SK-N-SH (cell line): ENCODE measurements around the gene KCNIP4. TPM values are rescaled to one million over a fixed set of nuclear protein-coding genes. Genes with fewer than 3 reads are reported as not detected.

ENCODE experiments used
- CTCF ChIA-PET: fragments of 300-600, 350-600 bp; formaldehyde crosslinking; extraction: SDS; loops from one replicate; lab custom pipeline; 2021; lab: Yijun Ruan, JAX
- POLR2A ChIA-PET: fragments of 350-600 bp; sonication (Branson Sonifier 250); formaldehyde crosslinking; extraction: SDS; loops from one replicate; lab custom pipeline; 2020; ENCODE audit warnings: antibody characterized with exemption, inconsistent platforms; lab: Yijun Ruan, JAX
- DNase-seq: peaks from one replicate; pipeline ENCODE4 v3.0.0; 2012
- H2AFZ ChIP-seq: fragments of 200-600 bp; sonication (generic); 2 replicates; pipeline ENCODE4 v1.8.1; 2016; ENCODE audit warnings: antibody characterized with exemption, mild to moderate bottlenecking, low read depth
- H3F3A ChIP-seq: fragments of 200-600 bp; sonication (generic); replicated peaks from 2 replicates; pipeline ENCODE3; 2016; ENCODE audit warnings: antibody characterized with exemption, mild to moderate bottlenecking; ENCODE audit not compliant: insufficient read depth
- H3K27ac ChIP-seq, 2 experiments: fragments of 200-500 bp in 1 of 2; fragments of 200-600 bp in 1 of 2; sonication (Bioruptor generic) in 1 of 2; sonication (generic), shearing (Covaris generic) in 1 of 2; 2 replicates each; pipeline versions ENCODE4 v1.5.1 to v1.6.1; 2014 to 2016; ENCODE audit warnings: low read depth in 2 of 2, inconsistent platforms in 1 of 2, low read length in 1 of 2, mild to moderate bottlenecking in 1 of 2, mixed read lengths in 1 of 2
- H3K27me3 ChIP-seq: fragments of 200-600 bp; sonication (generic), shearing (Covaris generic); 2 replicates; pipeline ENCODE4 v1.6.1; 2016; ENCODE audit warnings: mixed run types; ENCODE audit not compliant: insufficient read depth
- H3K36me3 ChIP-seq, 2 experiments: fragments of 200-500 bp in 1 of 2; fragments of 200-600 bp in 1 of 2; sonication (Bioruptor generic) in 1 of 2; sonication (generic) in 1 of 2; replicated peaks in 1 of 2; 2 replicates each; pipeline versions ENCODE3 to v1.5.1; 2014 to 2016; ENCODE audit warnings: low read length in 1 of 2, mild to moderate bottlenecking in 1 of 2; ENCODE audit not compliant: insufficient read depth in 2 of 2, control insufficient read depth in 1 of 2
- H3K4me1 ChIP-seq, 2 experiments: fragments of 200-500 bp in 1 of 2; fragments of 200-600 bp in 1 of 2; sonication (Bioruptor generic) in 1 of 2; sonication (generic), shearing (Covaris generic) in 1 of 2; 2 replicates each; pipeline versions ENCODE4 v1.5.1 to v1.6.1; 2014 to 2016; ENCODE audit warnings: low read depth in 1 of 2, low read length in 1 of 2, mixed run types in 1 of 2; ENCODE audit not compliant: insufficient read depth in 2 of 2, control insufficient read depth in 1 of 2
- H3K4me2 ChIP-seq: fragments of 200-600 bp; sonication (generic), shearing (Covaris generic); 2 replicates; pipeline ENCODE4 v1.6.1; 2017; ENCODE audit warnings: mixed run types
- H3K4me3 ChIP-seq, 2 experiments: fragments of 200-500 bp in 1 of 2; fragments of 200-600 bp in 1 of 2; sonication (Bioruptor generic) in 1 of 2; sonication (generic), shearing (Covaris generic) in 1 of 2; 2 replicates each; pipeline versions ENCODE4 v1.5.1 to v1.8.1; 2014 to 2016; ENCODE audit warnings: low read depth in 2 of 2, inconsistent platforms in 1 of 2, low read length in 1 of 2, mild to moderate bottlenecking in 1 of 2, mixed read lengths in 1 of 2, moderate library complexity in 1 of 2
- H3K79me2 ChIP-seq: fragments of 200-600 bp; sonication (generic); 2 replicates; pipeline ENCODE4 v1.8.1; 2017; ENCODE audit warnings: mild to moderate bottlenecking; ENCODE audit not compliant: insufficient read depth
- H3K9ac ChIP-seq: fragments of 200-600 bp; sonication (generic); 2 replicates; pipeline ENCODE4 v1.6.1; 2017; ENCODE audit warnings: mixed run types
- H3K9me2 ChIP-seq: fragments of 200-600 bp; sonication (generic); 2 replicates; pipeline ENCODE4 v1.6.1; 2017; ENCODE audit warnings: mixed run types
- H3K9me3 ChIP-seq: fragments of 200-600 bp; sonication (generic); 2 replicates; pipeline ENCODE4 v1.6.1; 2017; ENCODE audit warnings: mixed run types, mild to moderate bottlenecking, moderate library complexity
- H4K20me1 ChIP-seq: fragments of 200-600 bp; sonication (generic); 2 replicates; pipeline ENCODE4 v1.6.1; 2017; ENCODE audit warnings: mild to moderate bottlenecking, mixed run types; ENCODE audit not compliant: insufficient read depth
- CHD2 ChIP-seq: fragments of 150-350 bp; IDR thresholded peaks from 2 replicates; pipeline ENCODE4 v1.6.1; 2018; ENCODE audit warnings: low read length; ENCODE audit not compliant: partially characterized antibody
- ELF1 ChIP-seq: IDR thresholded peaks from 2 replicates; pipeline ENCODE4 v1.4.0; 2012
- FOXJ3 ChIP-seq: sonication (generic); formaldehyde crosslinking; IDR thresholded peaks from 2 replicates; pipeline ENCODE4 v1.5.1; 2020; ENCODE audit warnings: mild to moderate bottlenecking, missing genetic modification reagents
- FOXM1 ChIP-seq: IDR thresholded peaks from 2 replicates; pipeline ENCODE4 v1.4.0; 2012; ENCODE audit warnings: low read depth, mild to moderate bottlenecking
- IRF3 ChIP-seq: fragments of 150-350 bp; IDR thresholded peaks from 2 replicates; pipeline ENCODE4 v1.6.1; 2016; ENCODE audit warnings: mild to moderate bottlenecking, low read depth, low read length
- NRF1 ChIP-seq: IDR thresholded peaks from 2 replicates; pipeline ENCODE4 v1.6.1; 2012; ENCODE audit warnings: low read depth, mild to moderate bottlenecking, low read length
- RAD21 ChIP-seq: IDR thresholded peaks from 2 replicates; pipeline ENCODE4 v1.6.1; 2012; ENCODE audit warnings: mild to moderate bottlenecking, low read length
- RFX5 ChIP-seq: IDR thresholded peaks from 2 replicates; pipeline ENCODE4 v1.6.1; 2012; ENCODE audit warnings: mild to moderate bottlenecking, improper control_type of control experiment, low read length
- SMC3 ChIP-seq: IDR thresholded peaks from 2 replicates; pipeline ENCODE4 v1.6.1; 2012; ENCODE audit warnings: low read depth, low read length, improper control_type of control experiment
- TCF12 ChIP-seq: IDR thresholded peaks from 2 replicates; pipeline ENCODE4 v1.4.0; 2012
- WGBS: methylation state at CpG from one replicate; pipeline ENCODE4 v1.1.6; 2017; ENCODE audit warnings: low lambda C conversion rate; 5-methylcytosine and 5-hydroxymethylcytosine counted together
- polyA plus RNA-seq, 3 experiments: library from polyadenylated mRNA; depleted of rRNA; stranded (reverse); fragments of >200 nt; gene quantifications; 2 replicates each; pipeline ENCODE4 v1.2.3, GENCODE V29; 2012
- TF ChIP-seq, protein P1 (sequence below): IDR thresholded peaks from 2 replicates; pipeline ENCODE4 v1.6.1; 2012; ENCODE audit warnings: mild to moderate bottlenecking, low read depth, low read length, moderate library complexity

Gene KCNIP4
- polyA plus RNA-seq, 1 of the 3 experiments (the other 2 are of a cell fraction), result 0.18 TPM

DNA sequence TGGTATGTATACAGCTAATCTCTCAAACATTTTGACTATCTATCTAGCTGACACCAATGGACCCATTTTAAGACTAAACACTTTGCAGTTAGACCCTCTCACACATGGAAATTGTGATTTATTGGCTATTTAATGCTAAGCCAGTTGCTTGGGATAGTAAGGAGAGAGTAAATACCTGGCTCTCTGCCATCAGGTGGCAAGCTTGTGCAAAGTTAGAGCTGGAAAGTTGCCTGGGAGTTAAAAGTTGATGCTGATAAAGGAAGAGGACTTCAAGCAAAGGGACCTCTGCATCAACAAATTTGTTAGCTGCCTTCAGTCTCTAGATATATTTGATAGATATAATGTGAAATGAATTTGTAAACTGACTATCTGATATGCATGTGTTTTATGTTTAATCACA, 1187.2 kb downstream of the KCNIP4 start:
- no peak overlapping the region for H2AFZ ChIP-seq
- H3F3A ChIP-seq, result no peaks in the 10 kb centered on the region
- H3K36me3 ChIP-seq, result no peaks in the 10 kb centered on the region
- H4K20me1 ChIP-seq, result no peaks in the 10 kb centered on the region
- no peaks in the 10 kb centered on the region for H3K9me2 ChIP-seq
- H3K4me1 ChIP-seq, result no peaks in the 10 kb centered on the region
- no peak for TF ChIP-seq ELF1
- no peak for TF ChIP-seq TCF12
- TF ChIP-seq SMC3, result no peak
- no peak for TF ChIP-seq RFX5
- no peak for TF ChIP-seq CHD2
- TF ChIP-seq, protein P1, sequence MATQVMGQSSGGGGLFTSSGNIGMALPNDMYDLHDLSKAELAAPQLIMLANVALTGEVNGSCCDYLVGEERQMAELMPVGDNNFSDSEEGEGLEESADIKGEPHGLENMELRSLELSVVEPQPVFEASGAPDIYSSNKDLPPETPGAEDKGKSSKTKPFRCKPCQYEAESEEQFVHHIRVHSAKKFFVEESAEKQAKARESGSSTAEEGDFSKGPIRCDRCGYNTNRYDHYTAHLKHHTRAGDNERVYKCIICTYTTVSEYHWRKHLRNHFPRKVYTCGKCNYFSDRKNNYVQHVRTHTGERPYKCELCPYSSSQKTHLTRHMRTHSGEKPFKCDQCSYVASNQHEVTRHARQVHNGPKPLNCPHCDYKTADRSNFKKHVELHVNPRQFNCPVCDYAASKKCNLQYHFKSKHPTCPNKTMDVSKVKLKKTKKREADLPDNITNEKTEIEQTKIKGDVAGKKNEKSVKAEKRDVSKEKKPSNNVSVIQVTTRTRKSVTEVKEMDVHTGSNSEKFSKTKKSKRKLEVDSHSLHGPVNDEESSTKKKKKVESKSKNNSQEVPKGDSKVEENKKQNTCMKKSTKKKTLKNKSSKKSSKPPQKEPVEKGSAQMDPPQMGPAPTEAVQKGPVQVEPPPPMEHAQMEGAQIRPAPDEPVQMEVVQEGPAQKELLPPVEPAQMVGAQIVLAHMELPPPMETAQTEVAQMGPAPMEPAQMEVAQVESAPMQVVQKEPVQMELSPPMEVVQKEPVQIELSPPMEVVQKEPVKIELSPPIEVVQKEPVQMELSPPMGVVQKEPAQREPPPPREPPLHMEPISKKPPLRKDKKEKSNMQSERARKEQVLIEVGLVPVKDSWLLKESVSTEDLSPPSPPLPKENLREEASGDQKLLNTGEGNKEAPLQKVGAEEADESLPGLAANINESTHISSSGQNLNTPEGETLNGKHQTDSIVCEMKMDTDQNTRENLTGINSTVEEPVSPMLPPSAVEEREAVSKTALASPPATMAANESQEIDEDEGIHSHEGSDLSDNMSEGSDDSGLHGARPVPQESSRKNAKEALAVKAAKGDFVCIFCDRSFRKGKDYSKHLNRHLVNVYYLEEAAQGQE, result no peak
- TF ChIP-seq FOXJ3, result no peak
- TF ChIP-seq IRF3, result no peak
- TF ChIP-seq RAD21, result no peak
- TF ChIP-seq NRF1, result no peak
- DNase-seq, result no peak
- CTCF ChIA-PET, result interaction anchor here (1.2 to 2.5 kb wide), 3 partner anchors 10 to 708 kb away, joined by 4 to 21 read pairs (median 4); no protein-coding TSS in a partner anchor
- H3K27ac ChIP-seq, result no peak overlapping the region
- POLR2A ChIA-PET, result interaction anchor here (1.0 kb wide), 1 partner anchor 61 kb away, joined by 3 read pairs; the partner anchor contains the start of gene PACRGL
- no peak overlapping the region for H3K4me2 ChIP-seq
- H3K9me3 ChIP-seq, result no peaks in the 10 kb centered on the region
- no peak overlapping the region for H3K9ac ChIP-seq
- no peaks in the 10 kb centered on the region for H3K79me2 ChIP-seq
- H3K4me3 ChIP-seq, result no peak overlapping the region
- H3K27me3 ChIP-seq, result no peaks in the 10 kb centered on the region

GRCh38 chr4:20760053-20760452, 1188.5 kb downstream of the KCNIP4 start:
- no peak for DNase-seq
- TF ChIP-seq FOXM1 (no peak), RAD21 (peak; percentile 49)
- Histone ChIP-seq H3K4me2 (no peak overlapping the region), H3K36me3 (no peaks in the 10 kb centered on the region), H3K27me3 (no peaks in the 10 kb centered on the region), H3F3A (no peaks in the 10 kb centered on the region), H2AFZ (no peak overlapping the region), H3K9me3 (no peaks in the 10 kb centered on the region), H3K4me3 (no peak overlapping the region), H3K9ac (no peak overlapping the region), H3K79me2 (no peaks in the 10 kb centered on the region), H3K9me2 (no peaks in the 10 kb centered on the region), H4K20me1 (no peaks in the 10 kb centered on the region), H3K4me1 (no peaks in the 10 kb centered on the region), H3K27ac (no peak overlapping the region)
- POLR2A ChIA-PET, result interaction anchor here (0.5 kb wide), 1 partner anchor 222 kb away, joined by 4 read pairs; no protein-coding TSS in a partner anchor
- 92% methylated on average over 2 of the region's 2 CpGs for WGBS
- CTCF ChIA-PET, result interaction anchor here (1.8 to 2.5 kb wide), 2 partner anchors 9 to 13 kb away, joined by 4 to 21 read pairs; no protein-coding TSS in a partner anchor
